ENCODE data around the gene HCN4. TPM values are rescaled to one million over a fixed set of nuclear protein-coding genes. Genes with fewer than 3 reads are reported as not detected.

HCN4 gene
- total and polyA plus RNA-seq, 2 experiments from 2014 or later: 0.03 TPM; not detected in 1

GRCh38 chr15:73338058-73338457 is 30.7 kb downstream of the HCN4 start:
- no peak overlapping the region for H3K27ac ChIP-seq
- H3K27me3 ChIP-seq (replicated peaks; ENCODE audit: insufficient read depth): peaks cover 14% of the 10 kb centered on the region; the same call in 1 of the 2 replicates
- no peak overlapping the region for H3K9ac ChIP-seq
- H3K4me1 ChIP-seq (ENCODE audit: insufficient read depth): no peaks in the 10 kb centered on the region
- H3K4me2 ChIP-seq (ENCODE audit: unreplicated experiment): no peak overlapping the region
- in situ Hi-C loops (cut with MboI): no loop called here
- no peaks in the 10 kb centered on the region for H3K9me3 ChIP-seq (ENCODE audit: low read depth)
- no peak for TF ChIP-seq EZH2 (IDR thresholded peaks at IDR 0.05; ENCODE audit: insufficient read depth, poor library complexity, severe bottlenecking)
- TF ChIP-seq EZH2phosphoT487 (IDR thresholded peaks at IDR 0.05; ENCODE audit: insufficient read depth, low read depth): no peak
- no peaks in the 10 kb centered on the region for H3K79me2 ChIP-seq (ENCODE audit: insufficient read depth)
- no peak for DNase-seq
- H4K20me1 ChIP-seq (ENCODE audit: insufficient read depth): no peaks in the 10 kb centered on the region
- no peak overlapping the region for H3K4me3 ChIP-seq
- H3K9me2 ChIP-seq (ENCODE audit: insufficient read depth): no peaks in the 10 kb centered on the region
- H3F3A ChIP-seq (ENCODE audit: insufficient read depth): no peaks in the 10 kb centered on the region
- no peaks in the 10 kb centered on the region for H3K36me3 ChIP-seq (ENCODE audit: low read depth)
- WGBS, 2 experiments (ENCODE audit: low coverage in 1 of 2, low lambda C conversion rate in 2 of 2, missing lambda C conversion rate in 2 of 2): 65 to 69% methylated on average over 6 of the region's 6 CpGs
- no peak overlapping the region for H2AFZ ChIP-seq

- Histone ChIP-seq H4K20me1 (ENCODE audit: insufficient read depth) (no peaks in the 10 kb centered on the region), H3K4me1 (ENCODE audit: insufficient read depth) (no peaks in the 10 kb centered on the region), H3K9ac (no peak overlapping the region), H3K9me3 (ENCODE audit: low read depth) (no peaks in the 10 kb centered on the region), H3K27me3 (replicated peaks; ENCODE audit: insufficient read depth) (peaks cover 14% of the 10 kb centered on the region; the same call in 1 of the 2 replicates), H3F3A (ENCODE audit: insufficient read depth) (no peaks in the 10 kb centered on the region), H3K36me3 (ENCODE audit: low read depth) (no peaks in the 10 kb centered on the region), H2AFZ (no peak overlapping the region), H3K79me2 (ENCODE audit: insufficient read depth) (no peaks in the 10 kb centered on the region), H3K9me2 (ENCODE audit: insufficient read depth) (no peaks in the 10 kb centered on the region), H3K27ac (no peak overlapping the region), H3K4me3 (no peak overlapping the region), H3K4me2 (ENCODE audit: unreplicated experiment) (no peak overlapping the region)
- in situ Hi-C loops (cut with MboI): no loop called here
- TF ChIP-seq EZH2phosphoT487 (IDR thresholded peaks at IDR 0.05; ENCODE audit: insufficient read depth, low read depth): no peak
- no peak for TF ChIP-seq EZH2 (IDR thresholded peaks at IDR 0.05; ENCODE audit: insufficient read depth, poor library complexity, severe bottlenecking)
- 57 to 61% methylated on average over 8 of the region's 8 CpGs for WGBS, 2 experiments (ENCODE audit: low coverage in 1 of 2, low lambda C conversion rate in 2 of 2, missing lambda C conversion rate in 2 of 2)
- DNase-seq: no peak
These were observed 31.6 kb downstream of the HCN4 start for GRCh38 chr15:73337187-73337586.

GRCh38 chr15:73336756-73337155 is 32.0 kb downstream of the HCN4 start:
- TF ChIP-seq EZH2 (IDR thresholded peaks at IDR 0.05; ENCODE audit: insufficient read depth, poor library complexity, severe bottlenecking): no peak
- H3K27me3 ChIP-seq (replicated peaks; ENCODE audit: insufficient read depth): peaks cover 14% of the 10 kb centered on the region; the same call in 1 of the 2 replicates
- no peak overlapping the region for H3K27ac ChIP-seq
- H3K4me3 ChIP-seq: no peak overlapping the region
- no peaks in the 10 kb centered on the region for H3F3A ChIP-seq (ENCODE audit: insufficient read depth)
- H3K4me2 ChIP-seq (ENCODE audit: unreplicated experiment): no peak overlapping the region
- H3K36me3 ChIP-seq (ENCODE audit: low read depth): no peaks in the 10 kb centered on the region
- no peak overlapping the region for H2AFZ ChIP-seq
- no peak for DNase-seq
- no peaks in the 10 kb centered on the region for H3K79me2 ChIP-seq (ENCODE audit: insufficient read depth)
- WGBS, 2 experiments (ENCODE audit: low coverage in 1 of 2, low lambda C conversion rate in 2 of 2, missing lambda C conversion rate in 2 of 2): 59 to 60% methylated on average over 7 of the region's 7 CpGs
- no peak overlapping the region for H3K9ac ChIP-seq
- H3K9me3 ChIP-seq (ENCODE audit: low read depth): no peaks in the 10 kb centered on the region
- no peaks in the 10 kb centered on the region for H4K20me1 ChIP-seq (ENCODE audit: insufficient read depth)
- H3K4me1 ChIP-seq (ENCODE audit: insufficient read depth): no peaks in the 10 kb centered on the region
- in situ Hi-C loops (cut with MboI): no loop called here
- no peaks in the 10 kb centered on the region for H3K9me2 ChIP-seq (ENCODE audit: insufficient read depth)

GRCh38 chr15:73335471-73335870 is 33.3 kb downstream of the HCN4 start:
- H3K27me3 ChIP-seq (replicated peaks; ENCODE audit: insufficient read depth): peaks cover 14% of the 10 kb centered on the region; the same call in 1 of the 2 replicates
- no peak overlapping the region for H3K4me3 ChIP-seq
- no peaks in the 10 kb centered on the region for H3F3A ChIP-seq (ENCODE audit: insufficient read depth)
- H3K9ac ChIP-seq: no peak overlapping the region
- no peak overlapping the region for H2AFZ ChIP-seq
- H3K4me2 ChIP-seq (ENCODE audit: unreplicated experiment): no peak overlapping the region
- H3K27ac ChIP-seq: no peak overlapping the region
- H3K79me2 ChIP-seq (ENCODE audit: insufficient read depth): no peaks in the 10 kb centered on the region
- in situ Hi-C loops (cut with MboI): no loop called here
- DNase-seq: no peak
- H3K9me2 ChIP-seq (ENCODE audit: insufficient read depth): no peaks in the 10 kb centered on the region
- H4K20me1 ChIP-seq (ENCODE audit: insufficient read depth): no peaks in the 10 kb centered on the region
- no peaks in the 10 kb centered on the region for H3K9me3 ChIP-seq (ENCODE audit: low read depth)
- H3K4me1 ChIP-seq (ENCODE audit: insufficient read depth): no peaks in the 10 kb centered on the region
- H3K36me3 ChIP-seq (ENCODE audit: low read depth): no peaks in the 10 kb centered on the region
- TF ChIP-seq EZH2phosphoT487 (IDR thresholded peaks at IDR 0.05; ENCODE audit: insufficient read depth, low read depth): no peak
- TF ChIP-seq EZH2 (IDR thresholded peaks at IDR 0.05; ENCODE audit: insufficient read depth, poor library complexity, severe bottlenecking): no peak
- 29 to 33% methylated on average over 5 of the region's 5 CpGs for WGBS, 2 experiments (ENCODE audit: low coverage in 1 of 2, low lambda C conversion rate in 2 of 2, missing lambda C conversion rate in 2 of 2)

GRCh38 chr15:73335026-73335425 is 33.7 kb downstream of the HCN4 start:
- in situ Hi-C loops (cut with MboI): no loop called here
- peaks cover 14% of the 10 kb centered on the region; the same call in 1 of the 2 replicates for H3K27me3 ChIP-seq (replicated peaks; ENCODE audit: insufficient read depth)
- 44 to 51% methylated on average over 9 of the region's 9 CpGs for WGBS, 2 experiments (ENCODE audit: low coverage in 1 of 2, low lambda C conversion rate in 2 of 2, missing lambda C conversion rate in 2 of 2)
- no peaks in the 10 kb centered on the region for H3K4me1 ChIP-seq (ENCODE audit: insufficient read depth)
- no peaks in the 10 kb centered on the region for H3K9me3 ChIP-seq (ENCODE audit: low read depth)
- no peaks in the 10 kb centered on the region for H3K79me2 ChIP-seq (ENCODE audit: insufficient read depth)
- no peak for DNase-seq
- no peak overlapping the region for H3K4me2 ChIP-seq (ENCODE audit: unreplicated experiment)
- no peaks in the 10 kb centered on the region for H3F3A ChIP-seq (ENCODE audit: insufficient read depth)
- no peaks in the 10 kb centered on the region for H3K36me3 ChIP-seq (ENCODE audit: low read depth)
- no peak overlapping the region for H3K27ac ChIP-seq
- H3K9ac ChIP-seq: no peak overlapping the region
- no peak for TF ChIP-seq EZH2phosphoT487 (IDR thresholded peaks at IDR 0.05; ENCODE audit: insufficient read depth, low read depth)
- no peak for TF ChIP-seq EZH2 (IDR thresholded peaks at IDR 0.05; ENCODE audit: insufficient read depth, poor library complexity, severe bottlenecking)
- H2AFZ ChIP-seq: no peak overlapping the region
- no peaks in the 10 kb centered on the region for H4K20me1 ChIP-seq (ENCODE audit: insufficient read depth)
- H3K9me2 ChIP-seq (ENCODE audit: insufficient read depth): no peaks in the 10 kb centered on the region
- H3K4me3 ChIP-seq: no peak overlapping the region
